C4-2B (cell line): Measurements from ENCODE around the gene PDLIM5.

Experiments used
- CTCF ChIP-seq: fragments of 450-650 bp; conservative IDR thresholded peaks from 2 replicates; pipeline ENCODE4 v1.5.1; 2017; ENCODE audit warnings: mild to moderate bottlenecking
- ZFX ChIP-seq: fragments of 450-650 bp; IDR thresholded peaks from 2 replicates; pipeline ENCODE4 v1.6.1; 2017

GRCh38 chr4:94678896-94679295 lies 227.2 kb downstream of the PDLIM5 start:
- TF ChIP-seq CTCF (no peak), ZFX (no peak)
